Measurements from ENCODE around the gene COL4A2. TPM values are rescaled to one million over a fixed set of nuclear protein-coding genes. Genes with fewer than 3 reads are reported as not detected.
"Not testable (repeated sequence)": the region's sequence is repeated elsewhere in the genome, so short reads cannot be mapped to it uniquely, and the experiment has no call there.

The COL4A2 gene
- total RNA-seq, 2 experiments from 2014 or later, result not detected

DNA sequence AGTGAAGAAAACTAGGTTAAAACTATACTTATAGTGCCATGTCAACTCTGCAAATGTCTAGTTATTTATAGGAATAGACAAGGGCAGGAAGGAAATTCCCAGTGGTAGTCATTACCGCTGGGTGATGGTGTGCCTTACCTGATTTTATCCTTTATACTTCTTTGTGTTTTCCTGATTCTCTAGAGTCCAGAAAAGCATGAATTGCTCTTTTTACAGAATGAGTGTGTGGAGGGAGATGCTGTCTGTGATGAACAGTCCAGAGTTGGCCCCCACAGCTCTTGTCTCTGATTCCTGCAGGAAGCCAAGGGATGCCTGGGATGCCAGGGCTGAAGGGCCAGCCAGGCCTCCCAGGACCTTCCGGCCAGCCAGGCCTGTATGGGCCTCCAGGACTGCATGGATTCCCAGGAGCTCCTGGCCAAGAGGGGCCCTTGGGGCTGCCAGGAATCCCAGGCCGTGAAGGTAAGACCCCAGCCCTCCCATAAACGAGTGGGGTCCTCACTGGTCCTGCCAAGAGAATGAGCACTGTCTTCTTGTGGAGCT is 170.7 kb downstream of the COL4A2 start:
- H3K27me3 Mint-ChIP-seq, result peaks cover 5% of the 10 kb centered on the region
- H3K4me3 Mint-ChIP-seq, result no peak overlapping the region
- no peak overlapping the region for H3K27ac Mint-ChIP-seq
- H3K4me1 Mint-ChIP-seq, result no peaks in the 10 kb centered on the region
- no peak for DNase-seq
- CTCF ChIA-PET, result no interaction called here
- no peaks in the 10 kb centered on the region for H3K36me3 Mint-ChIP-seq (ENCODE audit: low read depth)
- H3K9me3 Mint-ChIP-seq, result peaks cover 2% of the 10 kb centered on the region
- POLR2A ChIA-PET, result no interaction called here

DNA sequence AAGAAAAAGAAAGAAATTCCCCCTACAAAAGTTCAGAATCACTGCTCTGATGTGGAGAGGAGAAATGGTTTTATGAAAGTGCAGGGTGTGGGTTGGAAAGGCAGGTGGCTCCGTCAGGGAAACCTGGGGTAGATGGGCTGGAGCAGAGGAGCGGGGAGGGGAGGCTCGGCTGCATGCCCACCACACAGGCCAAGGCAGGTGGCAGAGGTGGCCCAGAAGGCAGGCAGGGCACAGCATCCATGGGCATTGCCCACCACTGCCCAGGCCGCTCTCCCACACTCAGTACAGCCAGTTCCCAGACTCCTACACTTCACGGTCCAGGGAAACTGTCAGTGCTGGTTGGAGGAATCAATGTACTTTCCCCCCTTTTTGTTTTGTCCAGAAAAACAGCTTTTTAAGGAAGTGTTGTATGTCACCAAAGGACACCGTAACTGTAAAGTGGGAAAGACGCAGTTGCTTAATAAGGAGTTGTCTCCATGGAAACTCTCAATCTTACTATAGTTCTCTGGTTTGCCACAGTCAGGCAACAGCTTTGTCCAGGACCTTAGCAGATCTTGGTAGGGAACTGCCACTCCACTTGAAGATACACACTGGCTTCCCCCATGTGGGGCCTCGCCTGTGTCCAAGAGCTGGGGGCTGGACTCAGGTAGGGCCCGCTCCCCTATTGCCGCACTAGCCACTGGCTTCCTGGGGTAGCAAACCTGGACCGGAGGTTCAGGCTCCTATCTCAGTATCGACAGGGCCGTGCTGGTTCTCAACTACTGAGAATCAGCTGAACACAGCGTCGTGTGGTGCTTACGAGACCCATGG is 171.5 kb downstream of the COL4A2 start:
- Mint-ChIP-seq H3K4me1 (no peaks in the 10 kb centered on the region), H3K4me3 (no peak overlapping the region), H3K27ac (no peak overlapping the region), H3K9me3 (peaks cover 2% of the 10 kb centered on the region), H3K36me3 (ENCODE audit: low read depth) (no peaks in the 10 kb centered on the region), H3K27me3 (peaks cover 5% of the 10 kb centered on the region)
- ChIA-PET POLR2A (no interaction called here), CTCF (no interaction called here)
- no peak for DNase-seq

DNA sequence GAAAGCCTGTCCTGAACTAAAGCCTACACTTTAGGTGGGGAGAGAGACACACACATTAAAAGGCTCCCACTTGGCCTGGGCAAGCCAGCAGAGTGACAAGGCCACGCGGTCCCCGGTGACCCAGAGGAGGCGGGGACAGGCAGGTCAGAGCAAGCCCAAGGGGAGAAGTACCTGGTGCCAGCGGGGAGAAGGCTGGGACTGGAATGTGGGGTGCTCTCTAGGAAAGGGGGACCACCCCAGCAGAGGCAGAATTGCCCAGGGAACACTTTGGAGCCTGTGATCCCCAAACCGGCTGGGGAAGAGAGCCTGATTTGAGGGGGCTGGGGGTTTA is 172.1 kb downstream of the COL4A2 start:
- Mint-ChIP-seq H3K36me3 (ENCODE audit: low read depth) (no peaks in the 10 kb centered on the region), H3K27ac (no peak overlapping the region), H3K9me3 (peaks cover 2% of the 10 kb centered on the region), H3K4me3 (no peak overlapping the region), H3K27me3 (peaks cover 5% of the 10 kb centered on the region), H3K4me1 (no peaks in the 10 kb centered on the region)
- DNase-seq, result no peak
- ChIA-PET CTCF (no interaction called here), POLR2A (no interaction called here)

DNA sequence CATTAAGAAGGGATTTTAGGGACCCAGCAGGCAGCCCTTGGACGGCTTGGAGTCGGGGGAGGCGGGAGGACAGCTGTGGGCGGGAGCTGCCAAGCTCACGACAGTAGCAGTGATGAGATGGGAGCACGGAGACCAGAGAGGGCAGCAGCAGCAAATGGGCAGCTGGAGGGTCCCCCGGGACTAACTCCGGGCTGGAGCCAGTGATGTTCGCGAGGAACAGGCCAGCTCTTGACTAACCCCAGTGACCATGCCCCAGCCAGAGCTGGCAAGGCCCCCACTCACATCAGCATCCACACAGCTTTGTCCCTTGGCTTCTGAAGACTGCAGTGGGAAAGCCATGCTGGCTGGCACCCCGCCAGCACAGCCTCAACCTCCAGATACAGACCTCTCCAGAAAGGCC is 172.6 kb downstream of the COL4A2 start:
- Mint-ChIP-seq H3K27ac (no peak overlapping the region), H3K4me1 (no peaks in the 10 kb centered on the region), H3K9me3 (peaks cover 2% of the 10 kb centered on the region), H3K4me3 (no peak overlapping the region), H3K27me3 (peaks cover 5% of the 10 kb centered on the region), H3K36me3 (ENCODE audit: low read depth) (no peaks in the 10 kb centered on the region)
- DNase-seq, result no peak
- POLR2A ChIA-PET, result no interaction called here
- CTCF ChIA-PET, result no interaction called here

DNA sequence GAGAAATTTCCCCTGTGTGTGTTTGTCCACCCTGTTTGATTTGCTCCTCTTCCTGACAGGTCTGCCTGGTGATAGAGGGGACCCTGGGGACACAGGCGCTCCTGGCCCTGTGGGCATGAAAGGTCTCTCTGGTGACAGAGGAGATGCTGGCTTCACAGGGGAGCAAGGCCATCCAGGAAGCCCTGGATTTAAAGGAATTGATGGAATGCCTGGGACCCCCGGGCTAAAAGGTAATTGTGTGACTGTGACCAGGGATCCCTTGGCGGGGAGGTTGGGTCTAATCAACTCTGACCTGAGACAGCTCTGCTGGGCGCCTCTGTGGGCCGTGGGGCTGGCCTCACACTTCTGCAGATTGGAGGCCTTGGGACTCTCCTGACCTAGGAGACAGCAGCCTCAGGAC is 173.1 kb downstream of the COL4A2 start:
- DNase-seq, result no peak
- ChIA-PET POLR2A (no interaction called here), CTCF (no interaction called here)
- Mint-ChIP-seq H3K27ac (no peak overlapping the region), H3K4me3 (no peak overlapping the region), H3K4me1 (no peaks in the 10 kb centered on the region), H3K27me3 (peaks cover 2% of the 10 kb centered on the region), H3K9me3 (no peaks in the 10 kb centered on the region), H3K36me3 (ENCODE audit: low read depth) (no peaks in the 10 kb centered on the region)

DNA sequence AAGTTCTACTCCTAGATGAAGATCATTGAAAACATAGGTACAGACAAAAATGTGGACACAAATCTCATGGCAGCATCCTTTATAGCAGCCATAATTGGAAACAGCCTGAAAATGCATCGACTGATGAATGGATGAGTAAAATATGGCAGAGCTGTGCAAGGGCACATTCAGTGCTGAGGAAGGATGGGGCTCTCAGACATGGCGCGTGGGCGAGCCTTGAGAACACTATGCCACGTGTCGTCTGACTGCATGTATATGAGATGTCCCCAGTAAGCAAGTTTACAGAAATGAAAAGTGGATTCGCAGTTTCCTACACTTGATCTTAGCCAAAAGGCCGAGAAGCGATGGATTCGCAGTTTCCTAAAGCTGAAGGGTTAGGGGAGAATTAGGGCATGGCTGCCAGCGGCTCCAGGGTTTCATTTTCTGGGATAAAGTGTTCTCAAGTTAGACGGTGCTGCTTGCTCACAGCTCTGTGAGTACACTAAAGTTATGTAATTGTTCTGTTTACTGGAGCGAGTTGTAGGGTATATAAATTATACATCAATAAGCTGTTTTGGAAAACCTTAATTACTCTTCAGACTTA is 176.4 kb downstream of the COL4A2 start:
- CTCF ChIA-PET, result no interaction called here
- no peaks in the 10 kb centered on the region for H3K9me3 Mint-ChIP-seq
- no peak overlapping the region for H3K4me3 Mint-ChIP-seq
- no peaks in the 10 kb centered on the region for H3K4me1 Mint-ChIP-seq
- H3K27me3 Mint-ChIP-seq, result peaks cover 2% of the 10 kb centered on the region
- no peak overlapping the region for H3K27ac Mint-ChIP-seq
- no peaks in the 10 kb centered on the region for H3K36me3 Mint-ChIP-seq (ENCODE audit: low read depth)
- POLR2A ChIA-PET, result no interaction called here
- no peak for DNase-seq

DNA sequence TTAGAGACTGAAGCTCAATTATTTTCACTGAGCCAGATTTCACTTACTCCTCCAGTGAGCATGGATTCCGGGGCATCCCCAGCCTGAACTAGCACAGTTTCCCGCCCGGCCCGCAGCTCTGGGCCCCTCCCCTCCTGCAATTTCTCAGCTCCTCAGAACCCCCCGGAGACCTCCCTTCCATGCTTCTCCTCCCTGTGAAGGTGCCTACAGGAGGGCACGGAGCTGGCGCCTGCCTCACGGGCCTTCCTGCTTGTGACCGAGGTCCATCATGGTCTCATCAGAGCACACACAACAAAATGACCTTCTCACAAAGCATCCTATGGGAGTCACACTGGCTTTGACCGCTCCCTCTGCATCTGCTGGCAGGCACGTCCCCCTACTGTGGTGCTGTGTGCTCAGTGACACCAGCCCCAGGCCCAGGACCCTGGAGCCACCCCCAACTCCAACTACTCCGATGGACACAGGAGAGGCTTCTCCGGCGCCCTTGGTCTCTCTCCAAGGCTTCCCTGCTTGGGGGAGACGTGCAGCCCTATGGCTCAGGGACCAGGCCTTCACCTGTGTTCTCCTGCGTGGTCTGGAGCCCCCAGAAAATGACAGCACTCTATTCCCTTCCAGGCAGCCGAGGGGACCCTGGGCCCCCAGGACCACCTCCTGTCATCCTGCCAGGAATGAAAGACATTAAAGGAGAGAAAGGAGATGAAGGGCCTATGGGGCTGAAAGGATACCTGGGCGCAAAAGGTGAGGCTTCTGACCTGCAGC is 177.4 kb downstream of the COL4A2 start:
- Mint-ChIP-seq H3K27ac (no peak overlapping the region), H3K4me3 (no peak overlapping the region), H3K36me3 (ENCODE audit: low read depth) (no peaks in the 10 kb centered on the region), H3K4me1 (no peaks in the 10 kb centered on the region), H3K9me3 (no peaks in the 10 kb centered on the region), H3K27me3 (peaks cover 2% of the 10 kb centered on the region)
- CTCF ChIA-PET, result no interaction called here
- DNase-seq, result no peak
- POLR2A ChIA-PET, result no interaction called here

DNA sequence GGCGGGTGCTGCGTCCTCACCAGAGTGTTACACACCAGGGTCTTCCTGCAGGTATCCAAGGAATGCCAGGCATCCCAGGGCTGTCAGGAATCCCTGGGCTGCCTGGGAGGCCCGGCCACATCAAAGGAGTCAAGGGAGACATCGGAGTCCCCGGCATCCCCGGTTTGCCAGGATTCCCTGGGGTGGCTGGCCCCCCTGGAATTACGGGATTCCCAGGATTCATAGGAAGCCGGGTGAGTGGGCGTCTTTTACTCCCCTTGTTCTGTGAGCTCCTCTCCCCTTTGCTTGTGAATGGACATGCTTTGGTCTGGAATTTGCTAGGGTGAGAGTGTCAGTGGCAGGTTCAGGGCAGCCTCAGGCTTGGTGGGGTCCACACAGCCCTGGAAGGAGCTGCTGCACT is 178.5 kb downstream of the COL4A2 start:
- ChIA-PET CTCF (no interaction called here), POLR2A (no interaction called here)
- no peaks in the 10 kb centered on the region for H3K4me1 Mint-ChIP-seq
- DNase-seq, result no peak
- peaks cover under 1% of the 10 kb centered on the region for H3K27me3 Mint-ChIP-seq
- H3K27ac Mint-ChIP-seq, result no peak overlapping the region
- no peaks in the 10 kb centered on the region for H3K36me3 Mint-ChIP-seq (ENCODE audit: low read depth)
- H3K9me3 Mint-ChIP-seq, result no peaks in the 10 kb centered on the region
- no peak overlapping the region for H3K4me3 Mint-ChIP-seq

DNA sequence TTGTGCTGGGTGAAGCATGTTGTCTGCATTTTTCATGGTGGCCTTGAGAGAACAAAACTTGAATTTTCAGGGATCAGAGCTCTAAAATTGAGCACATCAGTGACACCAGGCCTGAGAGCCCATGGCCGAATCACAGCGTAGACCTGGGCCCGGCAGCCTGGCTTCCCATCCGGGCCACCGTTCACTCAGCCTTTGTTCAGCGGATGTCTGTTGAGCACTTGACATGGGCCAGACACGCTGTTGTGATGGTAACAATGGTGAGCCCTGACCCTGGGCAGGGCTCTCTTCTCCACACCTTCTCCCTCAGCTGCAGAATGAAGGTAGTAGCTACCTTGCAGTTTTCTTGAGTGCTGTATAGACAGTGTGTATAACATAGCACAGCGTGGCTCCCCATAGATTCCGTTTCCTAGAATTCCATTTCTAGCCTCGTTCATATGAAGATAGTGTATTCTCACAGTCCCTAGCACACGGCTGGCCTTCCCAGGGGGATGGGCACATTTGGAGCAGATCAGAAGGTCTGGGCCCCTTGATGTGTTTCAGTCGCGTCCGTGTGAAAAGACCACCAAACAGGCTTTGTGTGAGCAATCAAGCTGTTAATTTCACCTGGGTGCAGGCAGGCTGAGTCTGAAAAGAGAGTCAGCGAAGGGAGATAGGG is 179.1 kb downstream of the COL4A2 start:
- H3K4me1 Mint-ChIP-seq, result no peaks in the 10 kb centered on the region
- POLR2A ChIA-PET, result no interaction called here
- no peak overlapping the region for H3K27ac Mint-ChIP-seq
- CTCF ChIA-PET, result interaction anchor here (1.7 kb wide), 1 partner anchor 15 kb away, joined by 3 read pairs; no protein-coding TSS in a partner anchor
- no peak overlapping the region for H3K4me3 Mint-ChIP-seq
- no peaks in the 10 kb centered on the region for H3K27me3 Mint-ChIP-seq
- no peak for DNase-seq
- no peaks in the 10 kb centered on the region for H3K9me3 Mint-ChIP-seq
- H3K36me3 Mint-ChIP-seq (ENCODE audit: low read depth), result no peaks in the 10 kb centered on the region

DNA sequence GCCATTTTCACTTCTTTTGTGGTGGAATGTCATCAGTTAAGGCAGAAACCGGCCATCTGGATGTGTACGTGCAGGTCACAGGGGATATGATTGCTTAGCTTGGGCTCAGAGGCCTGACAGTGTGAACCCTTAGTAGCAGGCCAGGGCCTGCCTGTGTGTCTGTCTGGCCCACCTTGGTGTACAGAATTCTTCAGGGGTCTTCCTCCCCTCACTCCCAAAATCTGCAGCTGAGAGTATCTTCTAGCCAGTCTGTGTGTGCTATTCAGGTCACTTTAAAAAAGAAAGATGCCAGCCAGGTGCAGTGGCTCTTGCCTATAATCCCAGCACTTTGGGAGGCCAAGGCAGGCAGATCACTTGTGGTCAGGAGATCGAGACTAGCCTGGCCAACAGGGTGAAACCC is 179.8 kb downstream of the COL4A2 start:
- H3K27ac Mint-ChIP-seq; DNase-seq; POLR2A ChIA-PET; H3K9me3 Mint-ChIP-seq; H3K27me3 Mint-ChIP-seq; H3K4me1 Mint-ChIP-seq; H3K4me3 Mint-ChIP-seq; H3K36me3 Mint-ChIP-seq (ENCODE audit: low read depth): not testable (repeated sequence)
- CTCF ChIA-PET, result interaction anchor here (0.6 to 1.7 kb wide), 2 partner anchors 14 to 93 kb away, joined by 3 to 4 read pairs; no protein-coding TSS in a partner anchor

DNA sequence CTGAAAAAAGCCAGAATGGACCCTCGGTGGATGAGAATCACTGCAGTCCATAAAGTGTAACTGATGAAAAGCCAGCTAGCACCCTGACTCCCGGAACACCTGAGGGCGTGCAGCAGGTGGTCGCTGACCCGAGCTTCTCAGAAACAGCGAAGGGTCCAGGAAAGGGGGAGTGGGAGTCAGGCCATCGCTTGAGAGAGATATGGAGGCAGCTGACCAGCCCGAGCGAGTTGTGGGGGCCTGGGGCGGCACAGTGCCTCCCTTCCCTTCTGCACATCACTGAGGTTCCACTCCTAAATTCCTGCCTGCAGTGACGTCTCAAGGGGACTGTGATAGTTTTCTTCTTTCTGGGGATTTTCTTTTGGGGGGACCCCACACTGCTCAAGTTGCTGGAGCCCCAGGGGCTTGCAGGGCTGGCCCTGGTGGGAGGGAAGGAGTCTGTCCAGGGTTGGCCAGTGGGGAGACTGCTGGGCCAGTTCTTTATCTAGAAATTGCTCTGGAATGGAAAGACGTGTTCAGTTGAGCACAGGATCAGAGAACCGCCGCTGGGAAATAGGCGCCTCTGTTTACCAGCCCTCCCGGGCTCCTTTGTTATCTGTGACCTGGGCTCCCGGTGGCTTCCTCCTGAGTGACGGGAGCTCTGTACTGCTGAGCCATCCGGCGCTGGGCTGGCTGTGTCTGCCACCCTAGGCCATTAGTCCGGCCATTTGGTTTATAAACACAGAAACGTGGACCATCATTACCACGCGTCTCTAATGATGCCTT is 183.1 kb downstream of the COL4A2 start:
- POLR2A ChIA-PET, result no interaction called here
- Mint-ChIP-seq H3K27ac (no peak overlapping the region), H3K4me1 (no peaks in the 10 kb centered on the region), H3K4me3 (no peak overlapping the region), H3K9me3 (no peaks in the 10 kb centered on the region), H3K27me3 (no peaks in the 10 kb centered on the region), H3K36me3 (ENCODE audit: low read depth) (no peaks in the 10 kb centered on the region)
- CTCF ChIA-PET, result no interaction called here
- DNase-seq, result no peak

DNA sequence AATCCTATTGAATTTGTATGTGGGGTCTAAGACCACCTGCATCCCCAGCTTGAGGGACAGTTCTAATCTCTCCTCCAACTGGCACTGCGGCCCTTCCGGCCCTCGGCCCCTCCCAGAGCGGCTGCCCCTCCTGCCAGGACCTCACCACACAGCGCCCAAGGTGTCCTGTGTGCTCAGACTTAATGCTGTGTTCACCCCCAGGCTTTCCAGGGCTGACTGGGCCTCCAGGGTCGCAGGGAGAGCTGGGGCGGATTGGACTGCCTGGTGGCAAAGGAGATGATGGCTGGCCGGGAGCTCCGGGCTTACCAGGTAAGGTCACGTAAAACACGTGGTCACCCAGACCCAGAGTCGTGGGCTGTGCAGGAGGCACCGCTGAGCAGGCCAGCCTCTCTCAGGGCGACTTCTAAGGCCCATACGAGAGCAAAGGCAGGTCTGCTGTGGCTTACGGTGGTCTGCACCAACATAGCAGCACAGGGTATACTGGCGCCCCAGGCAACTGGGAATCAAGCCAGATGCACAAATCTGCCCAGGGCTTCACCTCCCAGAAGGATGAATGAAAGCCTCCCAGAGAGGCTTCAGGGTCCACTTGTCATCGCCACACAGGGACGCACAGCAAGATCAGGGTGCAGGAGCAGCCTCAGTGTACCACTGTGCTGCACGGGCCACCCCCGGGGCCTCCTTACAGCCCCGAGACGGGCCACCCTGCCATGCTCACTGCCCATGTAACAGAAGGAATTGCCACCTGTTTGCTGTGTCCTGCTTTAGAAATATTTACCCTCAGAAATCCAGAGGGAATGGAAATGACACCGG is 185.0 kb downstream of the COL4A2 start:
- Mint-ChIP-seq H3K27me3 (no peaks in the 10 kb centered on the region), H3K4me3 (no peak overlapping the region), H3K27ac (no peak overlapping the region), H3K9me3 (no peaks in the 10 kb centered on the region), H3K4me1 (no peaks in the 10 kb centered on the region), H3K36me3 (ENCODE audit: low read depth) (no peaks in the 10 kb centered on the region)
- CTCF ChIA-PET, result no interaction called here
- DNase-seq, result no peak
- POLR2A ChIA-PET, result no interaction called here
